H1 (cell line): ENCODE results near the gene HTR3B. TPM values are rescaled to one million over a fixed set of nuclear protein-coding genes. Genes with fewer than 3 reads are reported as not detected.

Experiments
- RAD21 ChIP-seq, 2 experiments: IDR thresholded peaks in 1 of 2; conservative IDR thresholded peaks in 1 of 2; 2 replicates each; pipeline ENCODE4 v1.6.1; 2011; ENCODE audit warnings: low read depth in 2 of 2, low read length in 2 of 2, improper control_type of control experiment in 1 of 2, inconsistent platforms in 1 of 2, mild to moderate bottlenecking in 1 of 2, moderate library complexity in 1 of 2
- RFX5 ChIP-seq: IDR thresholded peaks from 2 replicates; pipeline ENCODE4 v1.6.1; 2011; ENCODE audit warnings: low read depth, low read length, improper control_type of control experiment, borderline replicate concordance
- RNF2 ChIP-seq: fragments of 200-900, 300-1000 bp; sonication (generic); IDR thresholded peaks from 2 replicates; pipeline ENCODE4 v1.7.1; 2016; ENCODE audit warnings: borderline replicate concordance, low read depth, mild to moderate bottlenecking, antibody characterized with exemption, low read length; ENCODE audit not compliant: poor library complexity, severe bottlenecking; ENCODE audit errors: missing control alignments
- polyA plus RNA-seq, 7 experiments: library from polyadenylated mRNA; depleted of rRNA in 3 of 7; stranded (reverse) in 5 of 7; unstranded in 2 of 7; fragments of >200 nt in 5 of 7; fragments of 200-250 nt in 2 of 7; gene quantifications; 1 replicate in 5 of 7; 2 replicates in 1 of 7; 4 replicates in 1 of 7; pipeline versions ENCODE4 v1.2.1 to v1.2.3, GENCODE V29; 2011 to 2013; ENCODE audit warnings: missing spikeins in 2 of 7, mixed read lengths in 2 of 7
- total RNA-seq: library from RNA; stranded (reverse); fragmentation: NEBNext Ultra II Directional; extraction: Animal tissue kit (Norgen Biotek cat#: 25700); gene quantifications from 2 replicates; pipeline ENCODE4 v1.2.1, GENCODE V29; 2021
- TF ChIP-seq, protein P1 (sequence below): IDR thresholded peaks from 2 replicates; pipeline ENCODE4 v1.6.1; 2012; ENCODE audit warnings: low read length, inconsistent platforms
- TF ChIP-seq, protein P2 (sequence below): IDR thresholded peaks from 2 replicates; pipeline ENCODE4 v1.6.1; 2012; ENCODE audit warnings: inconsistent platforms

Gene HTR3B
- total and polyA plus RNA-seq, 2 of the 8 experiments (the other 6 are each of a cell fraction or from before 2014, with no cell fraction given) = not detected

- TF ChIP-seq RFX5 = no peak
- TF ChIP-seq, protein P1, sequence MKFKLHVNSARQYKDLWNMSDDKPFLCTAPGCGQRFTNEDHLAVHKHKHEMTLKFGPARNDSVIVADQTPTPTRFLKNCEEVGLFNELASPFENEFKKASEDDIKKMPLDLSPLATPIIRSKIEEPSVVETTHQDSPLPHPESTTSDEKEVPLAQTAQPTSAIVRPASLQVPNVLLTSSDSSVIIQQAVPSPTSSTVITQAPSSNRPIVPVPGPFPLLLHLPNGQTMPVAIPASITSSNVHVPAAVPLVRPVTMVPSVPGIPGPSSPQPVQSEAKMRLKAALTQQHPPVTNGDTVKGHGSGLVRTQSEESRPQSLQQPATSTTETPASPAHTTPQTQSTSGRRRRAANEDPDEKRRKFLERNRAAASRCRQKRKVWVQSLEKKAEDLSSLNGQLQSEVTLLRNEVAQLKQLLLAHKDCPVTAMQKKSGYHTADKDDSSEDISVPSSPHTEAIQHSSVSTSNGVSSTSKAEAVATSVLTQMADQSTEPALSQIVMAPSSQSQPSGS = no peak
- TF ChIP-seq, protein P2, sequence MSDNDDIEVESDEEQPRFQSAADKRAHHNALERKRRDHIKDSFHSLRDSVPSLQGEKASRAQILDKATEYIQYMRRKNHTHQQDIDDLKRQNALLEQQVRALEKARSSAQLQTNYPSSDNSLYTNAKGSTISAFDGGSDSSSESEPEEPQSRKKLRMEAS = no peak
- no peak for TF ChIP-seq RNF2
- no peak for TF ChIP-seq RAD21 (IDR thresholded peaks at IDR 0.05 in 1 of 2, conservative IDR thresholded peaks at IDR 0.05 in 1 of 2; ENCODE audit: low read depth in 2 of 2, low read length in 2 of 2)
Observed at GRCh38 chr11:113862435-113862834, 42.2 kb upstream of the HTR3B start (continued).
